ENCODE results near the gene SHISA6.
"Not testable (repeated sequence)": the region's sequence is repeated elsewhere in the genome, so short reads cannot be mapped to it uniquely, and the experiment has no call there.

SHISA6 gene

DNA sequence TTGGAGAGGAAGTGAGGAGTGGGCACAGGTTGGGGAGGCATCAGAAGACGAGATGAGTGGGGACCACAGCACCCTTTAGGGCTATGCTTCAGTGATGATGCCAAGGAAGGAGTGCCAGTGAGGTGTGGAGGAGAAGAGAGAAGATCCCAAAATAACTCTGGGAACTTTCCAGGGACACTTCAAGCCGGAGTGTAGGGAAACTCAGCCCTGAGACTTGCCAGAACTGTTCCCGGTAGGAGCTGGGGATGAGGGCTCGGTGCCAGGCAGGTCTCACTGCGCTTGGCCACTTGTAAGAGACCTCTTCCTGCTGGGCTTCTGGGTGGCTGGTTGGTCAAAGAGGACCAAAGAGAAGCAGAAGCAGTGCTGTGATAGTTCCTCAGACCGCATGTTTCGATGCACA, 63.6 kb downstream of the SHISA6 start:
- DNase-seq = no peak

DNA sequence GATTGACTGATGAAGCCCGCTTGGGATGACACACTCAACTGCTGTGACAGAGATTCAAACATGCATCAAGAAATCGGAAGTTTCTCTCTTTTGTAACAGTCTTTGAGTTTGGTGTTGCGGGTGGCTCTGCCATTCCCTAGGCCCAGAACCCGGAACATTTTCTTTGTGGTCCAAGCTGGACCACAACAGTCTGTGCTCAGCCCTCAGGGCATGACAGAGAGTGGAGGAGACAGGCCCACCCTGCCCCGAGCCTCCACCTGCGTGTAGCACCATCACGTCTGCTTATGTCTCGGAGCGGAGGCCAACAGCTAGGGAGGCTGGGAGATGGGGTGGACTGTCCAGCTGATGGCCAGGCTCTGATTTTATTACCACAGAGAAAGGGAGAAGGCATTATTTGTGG, 64.5 kb downstream of the SHISA6 start:
- no peak for DNase-seq

DNA sequence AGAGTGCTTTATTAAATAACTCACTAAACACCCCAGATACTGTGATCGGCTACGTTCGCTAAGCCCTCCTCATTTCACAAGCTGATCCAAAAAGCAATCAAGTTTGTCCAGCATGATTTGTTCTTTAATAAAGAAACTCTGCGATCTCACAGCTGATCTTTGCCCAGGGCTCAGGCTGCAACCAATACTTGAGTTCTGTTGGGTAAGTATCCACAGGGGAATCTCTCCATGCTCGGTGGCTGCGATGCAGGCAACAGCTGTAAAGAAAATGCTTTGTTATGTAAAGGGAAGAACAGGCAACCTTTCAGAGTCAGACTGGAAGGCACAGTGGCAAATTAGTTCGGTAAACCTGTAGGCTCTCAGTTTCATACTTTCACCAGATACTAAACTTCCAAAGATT, 67.5 kb downstream of the SHISA6 start:
- DNase-seq = no peak

DNA sequence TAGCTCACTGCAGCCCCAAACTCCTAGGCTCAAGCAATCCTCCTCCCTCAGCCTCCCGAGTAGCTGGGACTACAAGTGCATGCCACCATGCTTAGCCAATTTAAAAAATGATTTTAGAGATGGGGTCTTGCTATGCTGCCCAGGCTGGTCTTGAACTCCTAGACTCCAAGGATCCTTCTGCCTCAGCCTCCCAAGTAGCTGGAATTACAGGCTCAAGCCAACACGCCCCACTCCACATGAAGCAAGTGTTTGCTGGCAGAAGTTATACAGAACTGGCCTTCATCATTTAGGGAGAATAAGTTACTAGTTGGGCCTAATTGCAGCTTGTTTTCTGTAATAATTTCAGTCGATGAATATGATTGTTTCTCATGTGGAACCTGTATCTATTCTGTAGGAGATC, 68.0 kb downstream of the SHISA6 start:
- DNase-seq = no peak

DNA sequence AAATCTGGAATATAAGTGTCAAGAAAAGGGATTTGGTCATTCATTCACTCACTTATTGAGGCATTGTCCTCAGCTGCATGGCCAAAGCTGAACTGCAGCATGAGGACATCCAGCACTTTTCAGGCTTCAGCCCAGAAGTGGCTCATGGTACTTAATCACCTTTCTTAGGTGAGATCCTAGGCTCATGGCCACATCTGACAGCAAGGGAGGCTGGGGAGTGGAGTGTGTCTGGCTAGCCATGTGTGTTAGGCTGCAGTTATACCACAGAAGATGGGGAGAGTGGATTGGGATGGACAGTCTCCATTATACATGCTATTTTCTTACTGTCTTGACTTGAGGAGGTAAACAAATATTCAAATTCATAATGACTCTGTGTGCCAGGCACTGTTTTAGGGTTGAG, 68.8 kb downstream of the SHISA6 start:
- DNase-seq = no peak

DNA sequence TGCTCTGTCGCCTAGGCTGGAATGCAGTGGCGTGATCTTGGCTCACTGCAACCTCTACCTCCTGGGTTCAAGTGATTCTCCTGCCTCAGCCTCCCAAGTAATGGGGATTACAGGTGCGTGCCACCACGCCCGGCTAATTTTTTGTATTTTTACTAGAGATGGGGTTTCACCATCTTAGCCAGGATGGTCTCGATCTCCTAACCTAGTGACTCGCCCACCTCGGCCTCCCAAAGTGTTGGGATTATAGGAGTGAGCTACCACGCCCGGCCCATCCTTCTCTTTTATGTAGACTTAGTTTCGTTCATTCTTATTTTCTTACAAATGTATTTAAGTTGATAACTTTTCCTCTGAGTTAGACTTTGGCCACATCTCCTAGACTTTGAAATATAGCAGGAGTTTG, 75.4 kb downstream of the SHISA6 start:
- not testable (repeated sequence) for DNase-seq

DNA sequence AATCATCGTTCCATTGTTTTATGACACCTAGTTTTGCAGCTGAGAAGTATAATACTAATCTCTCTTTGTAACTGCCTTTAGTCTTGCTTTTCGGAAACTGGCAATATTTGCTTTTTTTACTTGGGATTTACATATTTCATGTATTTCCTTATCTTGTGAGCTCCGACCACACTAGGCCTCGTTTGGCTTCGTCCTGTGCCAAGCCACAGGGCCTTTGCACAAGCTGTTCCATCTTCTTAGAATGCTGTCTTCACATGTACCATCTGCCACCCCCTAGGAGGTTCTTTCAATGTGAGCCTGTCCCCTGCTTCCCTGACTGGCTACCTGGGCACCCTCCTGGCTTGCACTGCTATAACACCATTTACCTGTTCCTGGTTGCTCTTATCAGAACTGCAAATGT, 77.2 kb downstream of the SHISA6 start:
- DNase-seq = no peak

DNA sequence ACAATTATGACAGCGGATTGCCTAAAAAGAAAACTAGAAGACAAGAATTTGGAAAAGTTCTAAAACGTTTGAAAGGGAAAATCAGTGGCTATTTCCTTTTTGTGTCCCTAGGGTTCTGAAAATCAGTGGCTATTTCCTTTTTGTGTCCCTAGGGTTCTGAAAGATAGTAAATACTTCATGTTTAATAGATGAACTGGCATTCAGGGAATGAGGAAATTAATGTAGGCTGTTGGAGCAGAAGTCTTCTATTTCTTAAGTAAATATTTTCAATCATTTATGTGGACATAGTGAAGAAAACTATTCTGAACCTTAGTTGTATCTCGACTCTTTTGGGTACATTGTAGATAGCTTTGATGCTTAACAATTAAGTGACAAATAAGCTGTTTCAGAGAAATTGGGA, 78.9 kb downstream of the SHISA6 start:
- no peak for DNase-seq

DNA sequence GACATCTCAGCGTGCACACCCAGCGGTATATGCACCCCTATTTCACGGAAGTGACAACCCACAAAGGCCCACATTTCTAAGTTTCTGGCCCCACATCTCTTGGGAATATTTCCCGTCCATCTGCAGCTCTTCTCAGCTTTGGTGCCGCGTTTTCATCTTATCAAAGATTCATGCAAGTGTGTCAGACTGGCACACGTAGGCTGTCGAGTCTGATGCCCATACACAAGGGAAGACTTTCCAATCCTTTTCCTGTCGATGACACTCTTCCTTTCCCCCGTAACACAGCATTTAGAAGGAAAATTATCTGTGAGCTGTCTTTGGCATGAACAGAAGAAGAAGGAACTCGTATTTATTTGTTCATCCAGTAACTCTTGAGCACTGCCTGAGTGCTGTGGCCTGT, 83.0 kb downstream of the SHISA6 start:
- no peak for DNase-seq

DNA sequence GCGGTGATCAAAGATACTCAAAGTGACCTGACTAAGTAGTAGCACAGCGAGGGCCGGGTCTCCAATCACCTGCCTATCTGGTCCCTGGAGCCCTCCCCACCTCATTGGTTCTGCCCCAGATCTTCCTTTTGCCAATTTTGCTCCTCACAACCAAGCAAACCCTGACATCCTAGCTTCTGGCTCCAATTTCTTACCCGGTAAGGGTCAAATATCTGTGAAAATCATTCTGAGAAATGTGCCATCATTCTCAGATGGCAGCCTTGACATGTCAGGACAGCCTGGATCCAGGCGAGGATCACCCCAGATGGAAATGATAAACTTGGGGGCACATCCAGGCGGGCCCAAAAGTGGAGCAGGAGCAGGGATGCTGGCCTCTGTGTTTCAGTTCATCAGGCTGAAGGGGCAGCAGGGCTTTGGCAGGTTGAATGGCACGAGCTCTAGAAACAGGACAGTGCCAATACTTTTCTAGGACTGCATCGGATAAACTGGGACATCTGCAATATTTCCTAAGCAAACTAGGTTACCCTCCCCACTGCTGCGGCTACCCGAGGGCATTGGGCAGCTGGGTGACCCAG, 83.9 kb downstream of the SHISA6 start:
- DNase-seq = no peak

DNA sequence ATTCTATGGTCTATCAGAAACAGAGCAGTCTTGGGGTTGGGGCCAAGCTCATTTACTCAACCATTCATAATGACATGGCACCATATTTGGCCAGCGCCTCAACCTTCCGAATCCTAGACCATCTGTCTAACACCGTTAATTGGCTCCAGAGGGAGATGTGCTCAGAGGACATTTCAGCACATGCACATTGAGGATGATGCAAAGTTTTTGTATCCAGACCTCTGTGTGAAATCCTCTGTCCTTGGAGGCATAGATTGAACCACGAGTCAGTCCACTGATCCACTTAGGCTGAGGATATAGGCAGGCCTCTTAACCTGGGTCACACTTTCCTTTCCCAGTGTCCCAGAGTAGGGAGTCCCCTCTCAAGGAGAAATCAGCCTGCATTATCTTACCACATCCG, 85.5 kb downstream of the SHISA6 start:
- DNase-seq = no peak

DNA sequence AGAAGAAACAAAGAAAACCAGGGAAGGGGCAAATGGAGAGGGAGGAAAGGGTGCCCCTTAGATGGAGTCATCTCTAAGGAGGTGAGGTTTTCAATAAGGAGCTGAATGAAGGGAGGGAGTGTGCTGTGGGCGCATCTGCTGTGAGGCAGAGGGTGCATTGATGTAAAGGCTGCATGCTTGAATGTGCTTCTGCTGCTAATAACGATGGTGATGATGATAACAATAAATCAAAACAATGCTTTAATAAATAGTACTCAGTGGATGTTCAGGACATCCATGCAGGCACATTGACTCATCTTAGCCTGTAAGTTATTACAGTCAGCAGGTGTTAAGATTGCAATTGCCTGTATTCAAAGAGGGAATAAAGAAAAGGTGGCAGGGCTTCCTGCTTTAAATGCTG, 87.8 kb downstream of the SHISA6 start:
- no peak for DNase-seq

DNA sequence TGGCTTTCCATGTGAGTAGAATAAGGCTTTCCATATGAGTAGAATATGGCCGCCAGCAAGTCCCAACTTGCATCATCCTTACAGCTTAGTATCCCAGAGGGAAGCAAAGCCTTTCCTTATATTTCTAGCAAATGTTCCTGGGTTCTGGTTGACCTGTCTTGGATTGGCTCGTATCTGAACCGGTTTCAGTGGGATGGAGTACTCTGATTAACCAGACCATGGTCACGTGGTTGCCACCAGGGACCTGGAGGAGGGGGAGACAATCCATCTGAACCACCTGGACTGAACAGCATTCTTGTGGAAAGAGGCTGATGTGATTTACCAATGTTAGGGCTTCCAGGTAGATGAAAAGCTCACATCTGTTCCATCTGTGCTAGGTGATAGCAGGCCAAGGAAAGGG, 89.0 kb downstream of the SHISA6 start:
- DNase-seq = no peak

DNA sequence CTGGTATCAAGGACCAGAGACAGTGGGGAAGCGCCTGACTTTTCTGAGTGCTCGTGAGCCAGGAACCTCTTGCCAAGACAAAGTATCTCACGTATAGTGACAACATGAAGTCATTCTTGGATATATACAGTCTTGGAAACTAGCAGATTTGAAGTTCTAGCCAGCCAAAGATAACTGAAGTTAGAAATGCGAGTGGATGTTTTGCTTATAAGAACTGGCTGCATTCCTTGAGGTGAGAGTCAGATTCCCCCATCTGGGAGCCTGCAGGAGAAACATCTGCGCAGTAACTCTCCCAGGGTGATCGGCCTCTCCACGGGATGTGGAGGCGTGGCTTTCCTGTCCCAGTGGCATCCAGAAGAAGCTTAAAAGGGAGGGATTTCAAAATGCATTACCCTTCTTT, 89.8 kb downstream of the SHISA6 start:
- no peak for DNase-seq

DNA sequence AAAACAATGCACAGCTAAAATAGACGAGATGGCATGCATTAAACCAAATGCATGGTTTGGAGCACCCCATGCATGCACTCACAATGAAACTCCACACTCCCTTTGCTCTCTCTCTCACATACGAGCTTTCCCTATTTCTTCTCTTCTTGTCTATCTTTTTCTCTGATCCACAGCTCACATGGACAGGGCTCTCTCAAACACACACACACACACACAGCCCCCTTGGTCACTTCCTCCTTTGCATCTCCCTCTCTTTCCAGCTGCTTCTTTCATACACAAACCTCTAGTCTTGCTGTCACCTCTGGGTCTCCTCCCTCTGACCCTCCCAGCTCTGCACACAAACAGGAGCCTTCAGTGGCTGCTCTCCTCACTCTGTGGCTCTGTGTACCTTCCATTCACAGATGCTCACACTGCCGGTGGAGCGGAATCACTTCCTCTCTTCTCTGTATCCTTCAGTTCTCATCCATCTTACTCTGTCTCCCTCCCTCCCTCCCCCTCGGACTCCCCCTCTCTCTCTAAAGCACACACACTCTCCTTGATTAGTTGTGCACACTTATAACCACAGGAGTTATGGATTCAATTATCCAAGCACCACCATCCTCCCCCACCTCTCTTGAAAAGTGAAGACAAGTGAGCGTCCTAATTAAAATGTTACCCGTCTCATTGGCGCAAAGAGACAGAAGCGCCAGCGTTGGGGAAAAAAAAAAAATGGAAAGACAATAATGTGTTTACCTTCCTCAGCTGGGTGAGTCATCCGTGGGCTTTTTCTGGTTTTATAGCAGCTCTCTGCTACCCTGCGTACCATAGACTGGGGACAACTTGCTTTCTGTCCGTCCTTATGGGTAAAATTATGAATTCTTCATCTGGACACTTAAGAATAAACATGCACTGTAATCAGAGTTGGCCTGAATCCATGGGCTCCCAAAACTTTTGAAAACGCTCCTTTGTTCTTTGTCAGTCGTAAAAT, 90.8 kb downstream of the SHISA6 start:
- no peak for DNase-seq

DNA sequence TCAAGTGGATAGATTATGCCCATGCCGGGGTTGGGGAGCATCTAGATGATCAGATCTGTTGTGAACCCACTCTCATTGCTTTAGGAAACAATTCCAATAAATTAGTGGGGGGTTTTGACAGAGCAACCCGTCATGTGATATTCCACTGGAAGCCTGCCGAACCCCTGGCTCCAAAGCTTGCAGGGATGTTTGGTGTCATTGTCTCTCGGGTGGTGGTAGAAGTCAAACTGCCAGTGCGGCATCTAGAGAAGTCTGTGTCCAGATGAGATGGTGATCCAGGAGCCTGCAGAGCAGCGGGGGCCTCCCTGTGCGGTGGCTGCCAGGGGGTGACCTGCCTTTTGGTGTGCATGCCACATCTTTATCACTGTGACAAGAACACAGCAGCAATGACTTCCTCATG, 91.7 kb downstream of the SHISA6 start:
- no peak for DNase-seq

DNA sequence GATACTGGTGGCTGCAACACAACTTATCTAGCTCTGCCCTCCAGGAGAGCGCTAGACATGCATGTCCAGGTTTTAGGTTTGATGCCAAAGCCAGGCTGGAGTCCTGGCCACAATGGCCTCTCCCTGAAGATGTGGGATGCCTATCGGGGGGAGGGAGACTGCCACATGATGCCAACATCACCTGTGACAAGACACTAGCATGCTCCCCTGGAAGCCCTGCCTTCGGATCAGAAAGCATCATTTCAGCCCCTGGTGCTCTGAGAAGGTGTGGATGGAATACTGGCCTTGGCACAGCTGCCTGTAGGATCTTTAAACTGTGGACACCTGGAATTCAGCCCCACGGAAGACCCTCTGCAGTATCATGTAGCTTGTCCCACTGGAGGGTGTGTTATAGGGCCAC, 93.5 kb downstream of the SHISA6 start:
- no peak for DNase-seq

DNA sequence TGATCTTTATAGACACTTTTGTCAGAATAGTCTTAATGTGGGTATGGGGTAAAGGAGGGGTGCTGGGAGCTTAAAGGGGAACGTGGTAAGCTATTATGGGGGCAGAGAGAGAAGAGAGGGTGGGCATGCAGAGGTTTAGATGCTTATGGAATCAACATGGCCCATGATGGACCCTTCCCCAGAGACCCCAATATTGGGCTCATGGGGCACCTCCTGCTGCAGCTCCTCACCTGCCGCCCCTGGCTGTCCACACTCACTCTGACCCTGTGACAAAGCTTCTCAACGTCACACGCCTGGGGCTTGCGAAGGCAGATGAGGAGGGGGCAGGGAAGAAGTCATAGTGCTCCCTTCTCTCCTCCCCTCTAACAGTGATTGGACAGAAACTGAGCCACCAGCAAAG, 95.3 kb downstream of the SHISA6 start:
- no peak for DNase-seq

DNA sequence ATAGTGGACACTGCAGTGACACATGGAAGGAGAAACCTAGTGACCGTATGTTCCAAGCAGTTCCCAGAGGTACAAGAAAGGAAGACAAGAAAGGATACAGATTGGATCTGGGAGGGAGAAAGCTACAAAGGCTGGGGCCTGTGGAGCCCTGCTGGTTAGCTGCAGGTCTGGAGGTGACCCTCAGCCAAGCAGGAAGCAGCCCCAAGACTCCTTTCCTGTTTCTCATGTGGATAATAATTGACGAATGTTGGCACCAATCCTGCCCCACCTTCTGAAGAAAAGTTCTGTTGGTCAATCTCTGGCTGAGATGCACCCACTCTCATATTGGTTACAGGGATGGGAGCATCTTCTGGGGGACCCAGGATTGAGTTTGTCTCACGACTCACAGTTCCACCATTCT, 99.8 kb downstream of the SHISA6 start:
- DNase-seq = no peak

DNA sequence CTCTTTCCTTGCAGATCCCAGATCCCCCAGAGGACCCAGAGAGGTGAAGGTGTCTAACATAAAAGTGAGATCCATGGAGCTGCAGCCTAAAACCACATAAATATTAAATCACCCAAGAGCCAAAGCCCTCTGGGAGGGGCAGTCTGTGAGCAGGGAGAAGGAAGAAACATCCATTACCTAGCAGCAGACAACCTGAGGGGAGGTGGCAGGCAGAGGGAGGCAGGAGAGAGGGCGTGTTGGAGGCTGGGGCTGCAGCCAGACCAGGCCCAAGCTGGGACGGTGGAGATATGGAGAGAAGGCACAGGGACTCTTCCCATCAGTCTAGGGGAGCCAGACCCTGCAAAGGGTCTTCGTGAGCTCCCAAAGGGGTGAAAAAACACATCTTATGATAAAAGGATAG, 101.1 kb downstream of the SHISA6 start:
- DNase-seq = no peak

DNA sequence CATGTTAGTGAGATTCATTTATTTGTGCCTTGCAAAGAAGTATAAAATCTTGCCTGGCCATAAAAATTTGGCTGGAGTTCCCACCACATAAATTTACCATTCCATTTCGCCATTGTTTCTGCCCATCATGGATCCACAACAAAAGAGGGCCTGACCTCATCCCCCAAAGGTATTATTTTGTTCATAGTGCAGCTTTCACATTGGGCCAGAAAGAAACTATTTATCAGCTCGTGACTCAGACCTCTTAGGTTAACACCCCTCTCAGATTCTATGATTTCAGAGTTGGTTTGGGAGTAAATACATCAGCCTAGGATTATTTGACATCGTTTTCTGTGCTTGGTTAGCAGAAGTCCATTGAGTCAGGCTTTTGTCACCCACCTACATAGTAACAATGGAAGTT, 108.1 kb downstream of the SHISA6 start:
- no peak for DNase-seq

DNA sequence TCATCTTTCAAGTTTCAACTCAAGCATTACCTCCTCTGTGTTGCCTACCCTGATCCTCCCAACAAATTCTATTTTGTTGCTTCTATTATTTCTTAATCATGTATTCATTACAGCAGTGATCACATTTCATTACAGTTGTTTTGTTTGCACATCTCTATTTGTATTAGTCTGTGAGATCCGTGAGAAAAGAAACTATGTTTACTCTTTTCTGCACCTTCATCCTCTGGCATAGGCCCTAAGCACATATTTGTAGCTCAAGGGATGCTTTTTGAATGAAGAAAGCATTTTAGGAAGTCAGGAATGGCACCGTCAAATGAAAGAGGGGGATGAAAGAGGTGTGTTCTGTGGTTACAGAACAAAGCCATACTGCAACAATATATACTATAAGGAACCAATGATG, 110.5 kb downstream of the SHISA6 start:
- no peak for DNase-seq

DNA sequence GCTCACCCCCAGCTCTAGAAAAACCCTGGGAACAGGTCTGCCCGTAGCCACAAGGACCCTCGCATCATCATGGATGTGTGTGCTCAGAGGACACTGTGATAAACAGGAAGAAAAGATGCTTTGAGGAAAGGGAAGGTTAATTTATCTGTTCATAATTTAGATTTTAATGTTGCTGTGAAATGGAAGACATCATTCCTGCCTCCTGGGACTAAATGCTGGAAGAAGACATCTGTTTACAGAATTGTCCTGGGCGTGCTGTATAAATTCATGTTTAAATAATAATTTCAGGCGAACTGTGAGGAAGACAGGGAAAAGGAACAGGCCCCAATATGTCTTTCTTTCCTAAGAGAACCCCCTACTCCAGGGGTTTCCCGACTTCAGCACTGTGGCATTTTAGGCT, 112.6 kb downstream of the SHISA6 start:
- no peak for DNase-seq

DNA sequence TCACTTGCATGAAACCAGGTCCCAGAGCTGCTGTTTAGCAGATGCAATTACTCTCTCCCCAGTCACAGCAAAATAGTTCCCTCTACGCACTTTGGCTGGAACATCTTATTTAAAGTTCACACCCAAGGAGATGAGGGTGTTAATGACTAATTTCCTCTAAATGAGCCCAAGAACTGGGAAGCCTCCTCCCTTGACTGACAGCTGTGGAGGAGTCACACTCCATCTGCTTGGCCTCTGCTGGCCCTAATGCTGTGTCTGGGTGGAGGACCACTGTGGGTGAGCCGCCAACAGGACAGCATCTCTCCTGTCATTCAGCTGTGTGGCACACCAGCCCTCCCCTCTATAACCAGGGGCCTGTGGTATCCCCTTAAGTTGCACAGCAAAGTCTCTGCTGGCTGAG, 115.4 kb downstream of the SHISA6 start:
- DNase-seq = no peak
